Muscle layer of colon (tissue), 2 donors: ENCODE data around the gene MRPL24.

Source experiments
- H3K27ac ChIP-seq: one replicate; pipeline ENCODE4 v1.7.0; 2013; ENCODE audit warnings: low read depth, mild to moderate bottlenecking, low read length, moderate library complexity
- H3K27me3 ChIP-seq, 2 donors: one replicate each; pipeline ENCODE4 v1.7.0; 2013; ENCODE audit warnings: low read length in 2 of 2, mild to moderate bottlenecking in 2 of 2; ENCODE audit not compliant: insufficient read depth in 2 of 2, control insufficient read depth in 1 of 2
- H3K36me3 ChIP-seq: one replicate; pipeline ENCODE4 v1.7.0; 2013; ENCODE audit warnings: mild to moderate bottlenecking, low read length; ENCODE audit not compliant: insufficient read depth
- H3K4me1 ChIP-seq: one replicate; pipeline ENCODE4 v1.7.0; 2013; ENCODE audit warnings: mild to moderate bottlenecking, low read length; ENCODE audit not compliant: insufficient read depth
- H3K4me3 ChIP-seq, 2 donors: one replicate each; pipeline ENCODE4 v1.7.0; 2013; ENCODE audit warnings: low read length in 2 of 2, low read depth in 1 of 2, mild to moderate bottlenecking in 1 of 2, moderate library complexity in 1 of 2
- H3K9ac ChIP-seq: one replicate; pipeline ENCODE4 v1.7.0; 2013; ENCODE audit warnings: low read length
- H3K9me3 ChIP-seq: one replicate; pipeline ENCODE4 v1.7.0; 2013; ENCODE audit warnings: mild to moderate bottlenecking, low read length
- donor health status: abdominal sarcoma.
- donor health status: Adenocarcinoma of cecum.

Gene MRPL24

GRCh38 chr1:156705918-156706656 is 34.8 kb downstream of the MRPL24 start:
- Histone ChIP-seq H3K27ac (peak overlapping the region; percentile 89), H3K9ac (peak overlapping the region; percentile 63), H3K4me1 (peaks cover 58% of the 10 kb centered on the region), H3K27me3 (no peaks in the 10 kb centered on the region), H3K36me3 (no peaks in the 10 kb centered on the region), H3K9me3 (no peaks in the 10 kb centered on the region), H3K4me3 (peak overlapping the region; percentile 69 to 80)

- no peaks in the 10 kb centered on the region for H3K27me3 ChIP-seq
- H3K27ac ChIP-seq, result peak within 1 kb of the TSS; percentile 89
- no peaks in the 10 kb centered on the region for H3K36me3 ChIP-seq
- H3K4me1 ChIP-seq, result peaks cover 51% of the 10 kb centered on the region
- H3K9me3 ChIP-seq, result no peaks in the 10 kb centered on the region
- peak within 1 kb of the TSS; percentile 69 to 80 for H3K4me3 ChIP-seq
- peak within 1 kb of the TSS; percentile 63 for H3K9ac ChIP-seq
These were observed 35.5 kb downstream of the MRPL24 start, which contains the start of gene CRABP2 for GRCh38 chr1:156705321-156705917. TSS of gene CRABP2 (minus strand) at chr1:156705583. CDS start at chr1:156705446, 137 bp downstream.

DNA sequence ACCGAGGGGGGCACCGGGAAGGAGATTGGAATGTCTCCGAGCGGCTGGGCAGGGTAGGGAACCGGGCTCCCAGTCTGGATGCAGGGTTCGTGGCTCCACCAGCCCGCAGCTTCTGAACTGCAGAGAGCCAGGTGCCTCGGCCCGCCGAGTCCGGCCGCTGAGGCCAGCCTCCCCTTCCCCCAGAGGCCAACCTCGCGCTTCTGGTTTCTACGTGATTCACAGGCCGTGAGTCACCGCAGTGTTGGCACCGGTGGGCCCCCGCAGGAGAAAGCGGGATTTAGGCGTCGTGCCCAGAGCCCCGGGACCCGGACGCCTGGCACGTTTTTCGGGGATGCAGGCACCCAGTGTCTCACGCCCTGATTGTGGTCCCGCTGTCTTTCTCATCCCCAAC is 36.0 kb downstream of the MRPL24 start:
- Histone ChIP-seq H3K36me3 (no peaks in the 10 kb centered on the region), H3K9me3 (no peaks in the 10 kb centered on the region), H3K4me3 (peak overlapping the region; percentile 69 to 80), H3K27ac (no peak overlapping the region), H3K9ac (peak overlapping the region; percentile 63), H3K4me1 (peaks cover 46% of the 10 kb centered on the region), H3K27me3 (no peaks in the 10 kb centered on the region)

GRCh38 chr1:156704166-156704711 is 36.6 kb downstream of the MRPL24 start:
- Histone ChIP-seq H3K9me3 (no peaks in the 10 kb centered on the region), H3K4me3 (peak overlapping the region; percentile 69 to 80), H3K27me3 (no peaks in the 10 kb centered on the region), H3K4me1 (peaks cover 39% of the 10 kb centered on the region), H3K27ac (no peak overlapping the region), H3K9ac (peak overlapping the region; percentile 33), H3K36me3 (no peaks in the 10 kb centered on the region)

DNA sequence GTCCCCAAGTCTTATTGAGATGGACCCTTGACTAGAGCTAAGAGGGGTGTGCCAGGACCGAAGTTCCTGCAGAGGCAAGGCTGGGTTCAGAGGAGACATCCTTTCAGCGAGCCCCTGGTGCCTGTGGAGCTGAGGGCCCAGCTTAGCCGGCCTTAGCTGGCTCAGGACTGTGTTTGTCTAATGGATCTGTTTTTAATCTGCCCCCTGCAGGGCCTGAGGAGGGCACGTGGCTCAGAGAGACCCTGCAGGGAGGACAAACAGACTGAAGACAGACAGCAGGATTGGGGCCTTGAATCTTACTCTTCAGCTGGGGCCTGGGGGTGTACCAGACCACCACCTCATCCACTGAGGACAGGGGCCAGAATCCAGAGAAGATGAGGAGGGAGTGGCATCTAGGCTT is 37.1 kb downstream of the MRPL24 start:
- H3K9me3 ChIP-seq, result no peaks in the 10 kb centered on the region
- peak overlapping the region in 1 of 2 donors; percentile 8 for H3K4me3 ChIP-seq
- peak overlapping the region; percentile 33 for H3K9ac ChIP-seq
- H3K27ac ChIP-seq, result no peak overlapping the region
- no peaks in the 10 kb centered on the region for H3K36me3 ChIP-seq
- no peaks in the 10 kb centered on the region for H3K27me3 ChIP-seq
- H3K4me1 ChIP-seq, result peaks cover 34% of the 10 kb centered on the region

DNA sequence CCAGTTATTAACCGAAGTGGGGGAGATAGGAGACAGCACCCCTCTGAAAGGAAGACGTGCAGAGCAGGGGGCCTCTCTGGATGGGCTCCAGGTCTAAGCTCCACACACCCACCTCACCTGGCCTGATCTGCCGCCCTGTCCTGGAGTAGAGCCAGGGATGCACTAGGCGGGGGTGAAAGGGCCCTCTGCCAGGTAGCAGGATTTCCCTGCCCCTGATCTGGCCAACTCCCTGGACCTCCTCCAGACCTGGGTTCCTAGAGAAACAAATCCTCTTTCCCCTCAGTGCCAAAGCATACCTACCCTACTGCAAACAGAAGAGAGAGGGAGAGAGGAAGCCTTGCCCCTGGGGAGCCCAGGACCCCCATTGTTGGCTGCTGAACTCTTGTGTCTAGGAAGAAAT is 37.6 kb downstream of the MRPL24 start:
- H3K9me3 ChIP-seq, result no peaks in the 10 kb centered on the region
- no peaks in the 10 kb centered on the region for H3K36me3 ChIP-seq
- H3K4me3 ChIP-seq, result peak overlapping the region in 1 of 2 donors; percentile 8
- no peaks in the 10 kb centered on the region for H3K27me3 ChIP-seq
- H3K27ac ChIP-seq, result no peak overlapping the region
- H3K9ac ChIP-seq, result no peak overlapping the region
- H3K4me1 ChIP-seq, result peaks cover 32% of the 10 kb centered on the region

- no peak overlapping the region for H3K9ac ChIP-seq
- H3K27me3 ChIP-seq, result no peaks in the 10 kb centered on the region
- peaks cover 21% of the 10 kb centered on the region for H3K4me1 ChIP-seq
- no peak overlapping the region for H3K27ac ChIP-seq
- no peaks in the 10 kb centered on the region for H3K36me3 ChIP-seq
- no peak overlapping the region for H3K4me3 ChIP-seq
- no peaks in the 10 kb centered on the region for H3K9me3 ChIP-seq
These were observed 40.0 kb downstream of the MRPL24 start for GRCh38 chr1:156700736-156701531.

- no peak overlapping the region for H3K27ac ChIP-seq
- peaks cover 7% of the 10 kb centered on the region for H3K4me1 ChIP-seq
- no peaks in the 10 kb centered on the region for H3K9me3 ChIP-seq
- H3K27me3 ChIP-seq, result no peaks in the 10 kb centered on the region
- no peak overlapping the region for H3K4me3 ChIP-seq
- H3K36me3 ChIP-seq, result no peaks in the 10 kb centered on the region
- H3K9ac ChIP-seq, result no peak overlapping the region
These were observed 41.9 kb downstream of the MRPL24 start for GRCh38 chr1:156698995-156699394.

DNA sequence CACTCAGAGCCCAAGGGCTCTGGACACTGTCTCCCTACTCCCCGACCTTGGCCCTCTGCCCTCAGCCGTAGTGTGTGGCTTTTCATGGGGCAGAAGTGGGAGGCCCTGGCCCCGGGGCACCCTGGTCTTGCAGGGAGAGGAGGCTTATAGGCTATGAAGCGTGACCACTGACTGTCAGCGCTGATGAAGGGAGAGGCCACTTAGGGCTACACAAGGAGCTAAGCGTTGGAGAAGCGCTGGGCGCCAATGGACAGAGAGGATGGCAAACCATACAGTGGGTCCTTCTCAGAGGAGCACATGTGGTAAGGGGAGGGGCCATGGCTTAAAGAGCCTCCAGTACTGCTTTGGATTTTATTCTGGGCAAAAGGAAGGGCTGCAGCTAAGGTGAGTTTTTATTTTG is 43.4 kb downstream of the MRPL24 start:
- Histone ChIP-seq H3K27ac (no peak overlapping the region), H3K9me3 (no peaks in the 10 kb centered on the region), H3K36me3 (no peaks in the 10 kb centered on the region), H3K4me3 (no peak overlapping the region), H3K27me3 (peaks cover 0 to 7% of the 10 kb centered on the region in 2 donors), H3K4me1 (no peaks in the 10 kb centered on the region), H3K9ac (no peak overlapping the region)

DNA sequence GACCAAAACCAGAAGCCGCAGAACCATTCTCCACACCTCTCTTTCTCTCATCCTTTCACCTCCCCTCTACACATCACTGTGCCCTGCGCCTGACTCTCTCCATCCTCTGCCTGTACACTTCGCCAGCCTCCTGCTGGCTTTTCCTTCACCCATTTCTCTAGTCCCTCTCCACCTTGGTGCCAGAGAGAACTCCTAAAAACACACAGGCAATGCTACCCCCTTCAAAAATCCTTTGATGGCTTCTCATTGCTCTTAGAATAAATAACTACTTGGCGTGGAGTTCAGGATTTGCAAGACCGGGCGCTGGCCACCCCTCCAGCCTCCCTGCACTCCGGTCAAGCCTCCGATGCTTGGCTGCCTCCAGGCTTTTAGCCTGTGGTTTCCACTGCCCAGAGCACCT is 44.1 kb downstream of the MRPL24 start:
- Histone ChIP-seq H3K36me3 (no peaks in the 10 kb centered on the region), H3K27ac (no peak overlapping the region), H3K9me3 (no peaks in the 10 kb centered on the region), H3K27me3 (peaks cover 0 to 7% of the 10 kb centered on the region in 2 donors), H3K4me3 (no peak overlapping the region), H3K4me1 (no peaks in the 10 kb centered on the region), H3K9ac (no peak overlapping the region)

DNA sequence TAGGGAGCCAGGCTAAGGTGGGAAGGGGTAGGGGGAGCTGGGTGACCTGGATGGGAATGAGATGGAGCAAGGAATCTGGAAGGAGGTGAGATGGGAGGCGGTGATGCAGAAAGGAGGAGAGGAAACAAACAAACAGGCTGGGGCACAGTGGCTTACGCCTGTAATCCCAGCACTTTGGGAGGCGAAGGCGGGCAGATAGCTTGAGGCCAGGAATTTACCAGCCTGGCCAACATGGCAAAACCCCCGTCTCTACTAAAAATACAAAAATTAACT is 46.3 kb downstream of the MRPL24 start:
- Histone ChIP-seq H3K9ac (no peak overlapping the region), H3K4me3 (no peak overlapping the region), H3K27ac (no peak overlapping the region), H3K9me3 (no peaks in the 10 kb centered on the region), H3K27me3 (peaks cover 0 to 23% of the 10 kb centered on the region in 2 donors), H3K36me3 (no peaks in the 10 kb centered on the region), H3K4me1 (peaks cover 5% of the 10 kb centered on the region)
